GM20431 (cell line): Measurements from ENCODE around the gene EMILIN1.

Source experiments
- in situ Hi-C: fragments of 300-500 bp; cut with MseI, MboI; formaldehyde crosslinking; loops from one replicate; pipeline ENCODE4 v1.15.0; 2020; ENCODE audit warnings: low sequenced_read_pairs; ENCODE audit not compliant: unreplicated experiment

Gene EMILIN1

DNA sequence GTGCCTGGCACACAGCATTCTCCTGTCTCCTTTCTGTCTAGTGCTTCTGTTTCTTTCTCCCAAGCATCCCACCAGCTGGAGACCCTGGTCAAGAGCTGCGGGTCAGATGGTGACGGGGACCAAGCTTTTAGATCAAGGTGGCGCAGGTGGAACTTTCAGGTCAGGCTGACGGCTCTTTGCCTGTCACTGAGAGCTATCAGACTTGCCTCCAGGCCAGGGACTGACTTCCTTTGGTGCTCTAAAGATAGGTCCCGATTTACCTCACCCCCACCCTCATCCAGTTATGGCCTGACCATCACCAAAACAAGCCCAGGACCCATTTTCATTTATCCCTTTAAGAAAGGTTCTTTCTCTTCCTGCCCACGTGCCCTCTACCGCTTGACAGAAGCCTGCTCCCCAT is 1.2 kb upstream of the EMILIN1 start:
- in situ Hi-C loops: no loop called here

GRCh38 chr2:27079233-27080139 is 1.1 kb downstream of the EMILIN1 start:
- in situ Hi-C loops: no loop called here

- in situ Hi-C loops: no loop called here
Measured at GRCh38 chr2:27080140-27080469, 1.7 kb downstream of the EMILIN1 start.

GRCh38 chr2:27080603-27080936 is 2.2 kb downstream of the EMILIN1 start:
- in situ Hi-C loops: no loop called here

- in situ Hi-C loops: no loop called here
Measured at GRCh38 chr2:27081984-27082772, 3.8 kb downstream of the EMILIN1 start.

DNA sequence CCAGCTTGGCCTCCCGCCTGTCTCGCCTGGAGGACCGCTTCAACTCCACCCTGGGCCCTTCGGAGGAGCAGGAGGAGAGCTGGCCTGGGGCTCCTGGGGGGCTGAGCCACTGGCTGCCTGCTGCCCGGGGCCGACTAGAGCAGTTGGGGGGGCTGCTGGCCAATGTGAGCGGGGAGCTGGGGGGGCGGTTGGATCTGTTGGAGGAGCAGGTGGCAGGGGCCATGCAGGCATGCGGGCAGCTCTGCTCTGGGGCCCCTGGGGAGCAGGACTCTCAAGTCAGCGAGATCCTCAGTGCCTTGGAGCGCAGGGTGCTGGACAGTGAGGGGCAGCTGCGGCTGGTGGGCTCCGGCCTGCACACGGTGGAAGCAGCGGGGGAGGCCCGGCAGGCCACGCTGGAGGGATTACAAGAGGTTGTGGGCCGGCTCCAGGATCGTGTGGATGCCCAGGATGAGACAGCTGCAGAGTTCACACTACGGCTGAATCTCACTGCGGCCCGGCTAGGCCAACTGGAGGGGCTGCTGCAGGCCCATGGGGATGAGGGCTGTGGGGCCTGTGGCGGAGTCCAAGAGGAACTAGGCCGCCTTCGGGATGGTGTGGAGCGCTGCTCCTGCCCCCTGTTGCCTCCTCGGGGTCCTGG is 4.5 kb downstream of the EMILIN1 start:
- in situ Hi-C loops: no loop called here

DNA sequence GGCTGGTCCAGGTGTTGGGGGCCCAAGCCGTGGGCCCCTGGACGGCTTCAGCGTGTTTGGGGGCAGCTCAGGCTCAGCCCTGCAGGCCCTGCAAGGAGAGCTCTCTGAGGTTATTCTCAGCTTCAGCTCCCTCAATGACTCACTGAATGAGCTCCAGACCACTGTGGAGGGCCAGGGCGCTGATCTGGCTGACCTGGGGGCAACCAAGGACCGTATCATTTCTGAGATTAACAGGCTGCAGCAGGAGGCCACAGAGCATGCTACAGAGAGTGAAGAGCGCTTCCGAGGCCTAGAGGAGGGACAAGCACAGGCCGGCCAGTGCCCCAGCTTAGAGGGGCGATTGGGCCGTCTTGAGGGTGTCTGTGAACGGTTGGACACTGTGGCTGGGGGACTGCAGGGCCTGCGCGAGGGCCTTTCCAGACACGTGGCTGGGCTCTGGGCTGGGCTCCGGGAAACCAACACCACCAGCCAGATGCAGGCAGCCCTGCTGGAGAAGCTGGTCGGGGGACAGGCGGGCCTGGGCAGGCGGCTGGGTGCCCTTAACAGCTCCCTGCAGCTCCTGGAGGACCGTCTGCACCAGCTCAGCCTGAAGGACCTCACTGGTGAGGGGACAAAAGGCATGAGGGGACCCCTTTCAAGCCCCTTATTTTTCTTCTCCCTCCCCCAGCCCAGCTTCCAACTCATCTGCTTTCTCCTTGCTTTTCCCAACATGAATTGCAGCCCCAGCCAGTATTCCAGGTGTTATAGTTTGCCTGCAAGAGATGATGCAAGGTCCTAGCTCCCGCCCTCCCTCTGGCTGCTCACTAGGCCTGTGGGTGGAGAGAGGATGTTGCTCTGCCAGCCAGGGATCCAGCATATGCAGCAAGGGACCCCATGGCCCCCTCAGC is 5.2 kb downstream of the EMILIN1 start:
- in situ Hi-C loops: no loop called here

DNA sequence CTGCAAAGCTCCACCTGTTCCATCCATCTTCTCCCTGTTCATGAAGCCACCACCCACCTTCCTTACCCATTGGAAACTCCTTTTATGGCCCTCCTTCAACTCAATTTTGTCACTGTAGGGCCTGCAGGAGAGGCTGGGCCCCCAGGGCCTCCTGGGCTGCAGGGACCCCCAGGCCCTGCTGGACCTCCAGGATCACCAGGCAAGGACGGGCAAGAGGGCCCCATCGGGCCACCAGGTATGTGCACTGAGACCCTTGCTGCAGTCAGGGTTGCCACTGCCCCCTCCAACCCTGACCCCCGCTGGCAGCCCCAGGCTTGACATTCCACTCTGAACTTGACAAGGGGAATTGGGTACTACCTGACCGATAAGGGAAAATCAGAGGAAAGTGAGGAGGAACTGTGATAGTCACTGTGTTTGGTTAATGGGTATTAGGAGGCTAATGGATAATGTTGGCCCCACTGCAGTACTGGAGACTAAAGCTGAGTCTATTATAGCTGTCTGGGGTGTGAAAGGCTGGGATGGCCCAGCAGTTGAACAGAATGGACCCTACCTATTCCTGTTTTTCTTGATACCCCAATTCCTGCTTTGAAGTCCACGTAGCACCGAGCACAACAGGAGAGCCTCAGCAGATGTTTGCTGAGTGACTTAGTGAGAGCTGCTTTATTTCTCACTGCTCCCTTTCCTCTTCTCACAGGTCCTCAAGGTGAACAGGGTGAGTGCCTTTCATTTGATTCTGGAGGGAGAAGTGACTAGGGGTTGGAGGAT is 6.1 kb downstream of the EMILIN1 start:
- in situ Hi-C loops: no loop called here

DNA sequence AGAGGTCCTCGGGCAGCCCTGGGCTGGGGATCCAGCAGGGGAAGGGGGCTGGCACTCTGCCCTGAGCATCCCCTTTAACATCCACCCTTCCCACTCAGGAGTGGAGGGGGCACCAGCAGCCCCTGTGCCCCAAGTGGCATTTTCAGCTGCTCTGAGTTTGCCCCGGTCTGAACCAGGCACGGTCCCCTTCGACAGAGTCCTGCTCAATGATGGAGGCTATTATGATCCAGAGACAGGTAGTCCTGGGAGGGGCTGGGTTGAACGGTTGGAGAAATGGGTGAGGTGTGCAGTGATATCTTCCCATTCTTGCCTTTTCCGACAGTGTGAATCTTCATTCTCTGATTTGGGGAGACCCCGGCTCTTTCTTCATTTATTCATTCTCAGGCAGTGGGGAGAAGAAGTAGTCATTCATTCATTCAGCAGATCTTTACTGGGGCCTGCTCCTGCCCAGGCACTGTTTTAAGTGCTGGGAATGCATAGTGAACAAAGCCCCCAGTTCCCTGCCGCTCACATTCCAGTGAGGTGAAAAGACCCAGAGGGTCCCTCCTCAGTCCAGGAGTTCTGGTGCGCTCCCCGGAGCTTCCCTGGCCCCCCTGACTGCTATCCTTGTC is 6.8 kb downstream of the EMILIN1 start:
- in situ Hi-C loops: no loop called here

GRCh38 chr2:27085673-27086089 is 7.3 kb downstream of the EMILIN1 start:
- in situ Hi-C loops: no loop called here

- in situ Hi-C loops: no loop called here
Measured at GRCh38 chr2:27086090-27086723, 7.8 kb downstream of the EMILIN1 start.

DNA sequence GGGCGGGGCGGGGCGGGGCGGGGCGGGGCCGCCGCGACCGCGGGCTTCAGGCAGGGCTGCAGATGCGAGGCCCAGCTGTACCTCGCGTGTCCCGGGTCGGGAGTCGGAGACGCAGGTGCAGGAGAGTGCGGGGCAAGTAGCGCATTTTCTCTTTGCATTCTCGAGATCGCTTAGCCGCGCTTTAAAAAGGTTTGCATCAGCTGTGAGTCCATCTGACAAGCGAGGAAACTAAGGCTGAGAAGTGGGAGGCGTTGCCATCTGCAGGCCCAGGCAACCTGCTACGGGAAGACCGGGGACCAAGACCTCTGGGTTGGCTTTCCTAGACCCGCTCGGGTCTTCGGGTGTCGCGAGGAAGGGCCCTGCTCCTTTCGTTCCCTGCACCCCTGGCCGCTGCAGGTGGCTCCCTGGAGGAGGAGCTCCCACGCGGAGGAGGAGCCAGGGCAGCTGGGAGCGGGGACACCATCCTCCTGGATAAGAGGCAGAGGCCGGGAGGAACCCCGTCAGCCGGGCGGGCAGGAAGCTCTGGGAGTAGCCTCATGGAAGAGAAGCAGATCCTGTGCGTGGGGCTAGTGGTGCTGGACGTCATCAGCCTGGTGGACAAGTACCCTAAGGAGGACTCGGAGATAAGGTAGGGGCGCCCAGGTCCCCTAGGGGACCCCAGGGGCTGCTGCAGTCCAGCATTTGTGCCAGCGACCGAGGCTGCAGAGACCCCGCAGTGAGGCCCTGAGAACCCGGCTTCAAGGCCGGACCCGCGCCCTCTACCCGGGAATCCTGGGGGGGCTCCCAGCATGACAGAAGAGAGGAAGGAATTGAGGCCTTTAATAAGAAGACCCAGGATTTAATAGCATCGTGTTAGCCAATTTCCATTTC is 8.5 kb downstream of the EMILIN1 start, which contains the start of gene KHK:
KHK (plus strand) TSS at position 49 of the 870 bp plus-strand sequence; CDS start at position 537, 488 bp downstream.
- in situ Hi-C loops: no loop called here

- in situ Hi-C loops: no loop called here
Measured at GRCh38 chr2:27087823-27088410, 9.5 kb downstream of the EMILIN1 start.

GRCh38 chr2:27088634-27089033 is 10.2 kb downstream of the EMILIN1 start:
- in situ Hi-C loops: no loop called here

DNA sequence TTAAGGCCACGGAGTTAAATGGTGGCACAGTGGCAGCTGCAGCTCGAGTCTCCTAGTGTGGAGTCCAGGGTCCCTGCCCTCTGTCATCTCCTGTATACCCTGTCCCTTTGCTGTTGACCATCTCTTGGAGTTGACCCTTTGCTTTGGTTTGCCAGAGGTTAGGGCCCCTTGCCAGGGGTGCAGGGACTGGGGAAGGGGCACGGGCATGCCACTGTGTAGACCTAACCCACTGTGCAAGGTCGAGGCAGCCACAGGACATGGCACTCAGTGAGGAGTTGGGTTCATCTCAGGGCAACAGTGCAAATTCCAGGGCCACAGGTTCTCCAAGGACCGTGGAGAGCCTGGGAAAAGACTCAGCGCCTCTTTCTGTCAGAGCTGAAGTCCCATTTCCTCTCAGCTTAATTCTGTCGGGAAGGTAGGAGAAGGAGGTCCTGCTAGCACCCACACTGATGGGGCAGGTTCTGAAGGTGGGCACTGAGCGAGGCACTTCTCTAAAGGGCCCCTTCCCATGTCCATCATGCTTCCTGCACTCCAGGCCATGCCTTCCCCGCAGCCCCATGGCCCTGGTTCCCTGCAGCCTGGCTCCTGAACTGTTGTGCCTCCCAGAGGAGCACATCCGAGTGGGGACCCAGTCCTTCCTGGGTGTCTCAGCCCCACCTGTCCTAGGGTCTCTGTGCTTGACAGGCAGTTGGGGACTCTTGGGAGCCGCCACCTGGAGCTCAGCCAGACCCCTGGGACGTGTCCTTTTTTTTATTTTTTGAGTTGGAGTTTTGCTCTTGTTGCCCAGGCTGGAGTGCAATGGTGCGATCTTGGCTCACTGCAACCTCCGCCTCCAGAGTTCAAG is 10.9 kb downstream of the EMILIN1 start:
- in situ Hi-C loops: no loop called here
